B cell (primary cell): ENCODE data around the gene SPIB.

ENCODE experiments used
- EZH2 ChIP-seq: IDR thresholded peaks from 2 replicates; pipeline ENCODE4 v1.6.1; 2012; ENCODE audit warnings: borderline replicate concordance, low read depth, mild to moderate bottlenecking, moderate library complexity, low read length; ENCODE audit not compliant: insufficient read depth, poor library complexity, severe bottlenecking
- TF ChIP-seq, protein P1 (sequence below): fragments of 200-600 bp; IDR thresholded peaks from one replicate; pipeline ENCODE4 v1.8.0; 2022; ENCODE audit warnings: antibody characterized with exemption, mild to moderate bottlenecking

DNA sequence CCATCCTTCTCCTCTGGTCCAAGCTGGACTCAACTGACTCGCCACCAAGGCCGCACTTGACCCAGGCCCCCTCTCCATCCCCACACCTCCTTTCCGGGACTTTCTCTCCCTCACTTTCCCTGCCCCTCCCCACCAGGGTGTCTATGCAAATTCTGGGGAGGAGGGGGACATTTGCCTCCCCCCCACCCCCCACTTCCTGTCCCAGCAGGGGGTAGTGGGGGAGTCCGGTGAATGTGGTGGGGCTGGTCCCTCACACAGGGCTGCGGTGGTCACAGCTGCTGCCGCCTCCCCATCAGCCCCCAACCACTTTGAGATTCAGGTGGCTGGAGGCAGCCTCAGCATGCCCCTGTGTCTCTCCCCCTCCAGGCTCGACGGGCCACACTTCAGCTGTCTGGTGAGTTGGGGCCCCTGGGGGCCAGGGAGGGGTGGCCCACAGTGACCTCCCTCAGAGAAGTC lies 870 bp downstream of the SPIB start:
- no peak for TF ChIP-seq EZH2
- TF ChIP-seq, protein P1, sequence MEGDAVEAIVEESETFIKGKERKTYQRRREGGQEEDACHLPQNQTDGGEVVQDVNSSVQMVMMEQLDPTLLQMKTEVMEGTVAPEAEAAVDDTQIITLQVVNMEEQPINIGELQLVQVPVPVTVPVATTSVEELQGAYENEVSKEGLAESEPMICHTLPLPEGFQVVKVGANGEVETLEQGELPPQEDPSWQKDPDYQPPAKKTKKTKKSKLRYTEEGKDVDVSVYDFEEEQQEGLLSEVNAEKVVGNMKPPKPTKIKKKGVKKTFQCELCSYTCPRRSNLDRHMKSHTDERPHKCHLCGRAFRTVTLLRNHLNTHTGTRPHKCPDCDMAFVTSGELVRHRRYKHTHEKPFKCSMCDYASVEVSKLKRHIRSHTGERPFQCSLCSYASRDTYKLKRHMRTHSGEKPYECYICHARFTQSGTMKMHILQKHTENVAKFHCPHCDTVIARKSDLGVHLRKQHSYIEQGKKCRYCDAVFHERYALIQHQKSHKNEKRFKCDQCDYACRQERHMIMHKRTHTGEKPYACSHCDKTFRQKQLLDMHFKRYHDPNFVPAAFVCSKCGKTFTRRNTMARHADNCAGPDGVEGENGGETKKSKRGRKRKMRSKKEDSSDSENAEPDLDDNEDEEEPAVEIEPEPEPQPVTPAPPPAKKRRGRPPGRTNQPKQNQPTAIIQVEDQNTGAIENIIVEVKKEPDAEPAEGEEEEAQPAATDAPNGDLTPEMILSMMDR: no peak
